ENCODE results near the gene SYNE1. TPM values are rescaled to one million over a fixed set of nuclear protein-coding genes. Genes with fewer than 3 reads are reported as not detected.
"Not testable (repeated sequence)": the region's sequence is repeated elsewhere in the genome, so short reads cannot be mapped to it uniquely, and the experiment has no call there.

Gene SYNE1
- total RNA-seq, 4 donors from 2014 or later: 7.4 to 66.4 (median 20.7) TPM

GRCh38 chr6:152432758-152433157, 204.4 kb downstream of the SYNE1 start:
- Histone ChIP-seq H3K9me3 (no peaks in the 10 kb centered on the region), H3K27me3 (no peaks in the 10 kb centered on the region), H3K27ac (no peak overlapping the region), H3K4me1 (no peaks in the 10 kb centered on the region), H3K36me3 (no peaks in the 10 kb centered on the region), H3K4me3 (no peak overlapping the region)
- no peak for DNase-seq
- intact Hi-C loops (cut with DNase I): no loop called here
- 56 to 78% methylated on average over 2 of the region's 2 CpGs for WGBS, 2 donors
- TF ChIP-seq, protein P1, sequence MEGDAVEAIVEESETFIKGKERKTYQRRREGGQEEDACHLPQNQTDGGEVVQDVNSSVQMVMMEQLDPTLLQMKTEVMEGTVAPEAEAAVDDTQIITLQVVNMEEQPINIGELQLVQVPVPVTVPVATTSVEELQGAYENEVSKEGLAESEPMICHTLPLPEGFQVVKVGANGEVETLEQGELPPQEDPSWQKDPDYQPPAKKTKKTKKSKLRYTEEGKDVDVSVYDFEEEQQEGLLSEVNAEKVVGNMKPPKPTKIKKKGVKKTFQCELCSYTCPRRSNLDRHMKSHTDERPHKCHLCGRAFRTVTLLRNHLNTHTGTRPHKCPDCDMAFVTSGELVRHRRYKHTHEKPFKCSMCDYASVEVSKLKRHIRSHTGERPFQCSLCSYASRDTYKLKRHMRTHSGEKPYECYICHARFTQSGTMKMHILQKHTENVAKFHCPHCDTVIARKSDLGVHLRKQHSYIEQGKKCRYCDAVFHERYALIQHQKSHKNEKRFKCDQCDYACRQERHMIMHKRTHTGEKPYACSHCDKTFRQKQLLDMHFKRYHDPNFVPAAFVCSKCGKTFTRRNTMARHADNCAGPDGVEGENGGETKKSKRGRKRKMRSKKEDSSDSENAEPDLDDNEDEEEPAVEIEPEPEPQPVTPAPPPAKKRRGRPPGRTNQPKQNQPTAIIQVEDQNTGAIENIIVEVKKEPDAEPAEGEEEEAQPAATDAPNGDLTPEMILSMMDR (IDR thresholded peaks at IDR 0.05): no peak
- no peak for TF ChIP-seq POLR2A (IDR thresholded peaks at IDR 0.05)

GRCh38 chr6:152428126-152428525, 209.0 kb downstream of the SYNE1 start:
- 44 to 55% methylated on average over 8 to 10 of the region's 11 CpGs for WGBS, 2 donors
- Histone ChIP-seq H3K4me3 (no peak overlapping the region), H3K4me1 (no peaks in the 10 kb centered on the region), H3K27ac (no peak overlapping the region), H3K9me3 (no peaks in the 10 kb centered on the region), H3K36me3 (no peaks in the 10 kb centered on the region), H3K27me3 (no peaks in the 10 kb centered on the region)
- intact Hi-C loops (cut with DNase I): no loop called here
- no peak for DNase-seq
- no peak for TF ChIP-seq POLR2A (IDR thresholded peaks at IDR 0.05)
- TF ChIP-seq, protein P1 (IDR thresholded peaks at IDR 0.05): no peak

DNA sequence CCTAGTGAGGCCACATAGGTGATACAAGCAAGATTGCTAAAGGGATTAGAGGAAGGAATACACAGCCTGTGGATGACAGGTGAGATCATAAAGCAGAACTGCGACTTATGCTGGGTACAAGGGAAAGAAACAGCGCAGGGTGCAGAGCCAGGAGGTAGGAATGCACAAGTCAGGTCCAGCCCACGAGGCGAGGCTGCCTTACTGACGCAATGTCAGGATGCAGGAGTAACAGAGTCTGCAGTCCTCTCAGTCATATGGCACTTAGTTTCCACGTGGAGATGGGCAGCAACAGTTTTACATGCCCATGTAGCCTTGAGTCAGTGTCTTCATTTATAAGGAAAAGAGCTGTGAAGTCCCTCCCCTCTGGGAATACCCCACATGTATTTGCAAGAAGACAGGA, 210.9 kb downstream of the SYNE1 start:
- DNase-seq: no peak
- TF ChIP-seq, protein P1 (IDR thresholded peaks at IDR 0.05): no peak
- no peak for TF ChIP-seq POLR2A (IDR thresholded peaks at IDR 0.05)
- Histone ChIP-seq H3K4me3 (no peak overlapping the region), H3K4me1 (no peaks in the 10 kb centered on the region), H3K27me3 (no peaks in the 10 kb centered on the region), H3K36me3 (no peaks in the 10 kb centered on the region), H3K27ac (no peak overlapping the region), H3K9me3 (no peaks in the 10 kb centered on the region)
- intact Hi-C loops (cut with DNase I): no loop called here
- 70 to 79% methylated on average over 6 of the region's 6 CpGs for WGBS, 2 donors

DNA sequence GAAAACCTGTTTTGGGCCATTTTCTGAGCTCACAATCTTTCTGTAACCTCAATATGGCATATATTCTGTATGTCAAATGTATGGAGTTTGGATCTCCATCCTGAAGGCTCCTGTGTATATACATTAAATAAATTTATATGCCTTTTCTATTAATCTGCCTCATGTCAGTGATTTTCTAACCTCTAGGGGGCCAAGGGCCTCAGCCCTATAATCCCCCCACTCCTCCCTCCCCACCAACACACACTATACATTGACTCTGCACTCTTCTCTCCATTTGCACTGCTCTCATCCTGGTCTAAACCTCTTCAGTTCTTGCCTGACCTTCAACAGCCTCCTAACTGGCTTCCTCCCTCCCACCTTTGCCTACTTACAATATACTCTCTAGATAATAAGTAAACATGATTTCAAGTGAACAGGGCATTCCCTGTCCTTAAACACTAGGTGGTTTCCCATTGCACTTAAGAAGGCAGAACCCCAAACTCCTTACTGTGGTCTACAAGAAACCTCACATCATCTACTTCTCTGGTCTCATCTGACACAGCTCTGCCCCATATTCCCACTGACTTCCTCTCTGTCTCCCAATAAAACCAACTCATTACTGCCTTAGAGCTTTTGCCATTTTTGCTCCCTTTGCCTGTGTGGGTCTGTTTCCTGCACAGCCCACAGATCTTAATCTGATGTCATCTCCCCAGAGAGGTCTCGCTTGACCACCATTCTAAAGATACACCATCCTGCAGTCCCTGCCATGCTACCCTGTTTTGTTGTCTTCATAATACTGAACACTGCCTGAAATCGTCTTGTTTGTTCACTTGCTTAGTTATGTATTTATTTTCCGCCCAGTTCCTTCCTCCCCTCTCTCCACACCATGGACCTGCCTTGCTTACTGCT, 213.7 kb downstream of the SYNE1 start:
- 70 to 85% methylated on average over 3 of the region's 3 CpGs for WGBS, 2 donors
- no peaks in the 10 kb centered on the region for H3K36me3 ChIP-seq
- DNase-seq: no peak

GRCh38 chr6:152421496-152421895, 215.7 kb downstream of the SYNE1 start:
- intact Hi-C loops (cut with DNase I); H3K4me1 ChIP-seq; H3K27me3 ChIP-seq; H3K36me3 ChIP-seq; DNase-seq; H3K27ac ChIP-seq; H3K4me3 ChIP-seq; H3K9me3 ChIP-seq: not testable (repeated sequence)
- 88 to 98% methylated on average over 2 of the region's 2 CpGs for WGBS, 2 donors

More for the DNA sequence above, 213.7 kb downstream of the SYNE1 start:
- no peaks in the 10 kb centered on the region for H3K27me3 ChIP-seq
- no peak overlapping the region for H3K27ac ChIP-seq
- intact Hi-C loops (cut with DNase I): no loop called here
- TF ChIP-seq POLR2A (IDR thresholded peaks at IDR 0.05): no peak
- TF ChIP-seq, protein P1 (IDR thresholded peaks at IDR 0.05): no peak
- H3K4me1 ChIP-seq: no peaks in the 10 kb centered on the region
- H3K4me3 ChIP-seq: no peak overlapping the region
- no peaks in the 10 kb centered on the region for H3K9me3 ChIP-seq
